NCI-H2107 (cell line): ENCODE measurements around the gene ZYG11B.
"Not testable (repeated sequence)": the region's sequence is repeated elsewhere in the genome, so short reads cannot be mapped to it uniquely, and the experiment has no call there.

Source experiments
- DNase-seq: peaks from one replicate; lab custom pipeline; 2025; lab: John Stamatoyannopoulos, UW

Gene ZYG11B

DNA sequence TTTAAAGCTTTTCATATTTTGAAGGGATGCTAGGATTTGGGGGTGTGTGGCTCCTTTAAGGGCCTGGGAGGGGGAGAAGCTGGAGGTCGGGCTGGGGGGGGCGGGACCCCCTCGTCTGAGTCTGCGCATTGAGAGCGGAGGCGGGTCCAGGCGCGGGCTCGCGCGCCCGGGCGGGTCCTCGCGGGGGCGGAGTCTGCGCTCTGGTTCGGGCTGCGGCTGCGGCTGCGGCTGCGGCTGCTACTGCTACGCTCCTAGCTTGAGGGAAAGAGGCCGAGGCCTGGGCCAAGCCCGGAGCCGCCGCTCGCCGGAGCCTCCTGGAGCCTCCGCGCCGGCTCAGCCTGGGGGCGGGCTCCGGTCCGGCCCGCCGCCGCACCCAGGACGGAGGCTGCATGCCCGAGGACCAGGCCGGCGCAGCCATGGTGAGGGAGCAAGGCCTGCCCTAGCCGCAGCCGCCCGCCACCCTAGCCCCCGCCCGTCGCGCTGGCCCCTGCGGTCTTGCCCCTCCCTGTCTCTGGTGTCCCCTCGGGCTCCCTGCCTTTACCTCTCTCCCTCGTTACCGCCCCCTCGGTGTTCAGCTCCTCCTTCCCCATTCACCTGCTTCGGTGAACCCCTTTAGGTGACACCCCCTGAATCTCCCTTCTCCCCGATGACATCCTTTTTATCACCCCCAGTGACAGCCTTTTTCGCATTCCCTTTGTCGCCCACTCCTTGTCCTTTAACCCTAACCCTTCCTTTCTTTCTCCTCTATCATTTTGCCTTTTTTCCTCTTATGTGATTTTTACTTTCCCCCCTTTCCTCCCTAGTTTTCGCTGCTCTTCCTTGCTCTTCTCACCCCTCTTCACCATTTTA, at the start of gene ZYG11B:
ZYG11B (plus strand) TSS at position 189 of the 849 bp plus-strand sequence; CDS start at position 390, 201 bp downstream.
- DNase-seq, result peak; percentile 90

DNA sequence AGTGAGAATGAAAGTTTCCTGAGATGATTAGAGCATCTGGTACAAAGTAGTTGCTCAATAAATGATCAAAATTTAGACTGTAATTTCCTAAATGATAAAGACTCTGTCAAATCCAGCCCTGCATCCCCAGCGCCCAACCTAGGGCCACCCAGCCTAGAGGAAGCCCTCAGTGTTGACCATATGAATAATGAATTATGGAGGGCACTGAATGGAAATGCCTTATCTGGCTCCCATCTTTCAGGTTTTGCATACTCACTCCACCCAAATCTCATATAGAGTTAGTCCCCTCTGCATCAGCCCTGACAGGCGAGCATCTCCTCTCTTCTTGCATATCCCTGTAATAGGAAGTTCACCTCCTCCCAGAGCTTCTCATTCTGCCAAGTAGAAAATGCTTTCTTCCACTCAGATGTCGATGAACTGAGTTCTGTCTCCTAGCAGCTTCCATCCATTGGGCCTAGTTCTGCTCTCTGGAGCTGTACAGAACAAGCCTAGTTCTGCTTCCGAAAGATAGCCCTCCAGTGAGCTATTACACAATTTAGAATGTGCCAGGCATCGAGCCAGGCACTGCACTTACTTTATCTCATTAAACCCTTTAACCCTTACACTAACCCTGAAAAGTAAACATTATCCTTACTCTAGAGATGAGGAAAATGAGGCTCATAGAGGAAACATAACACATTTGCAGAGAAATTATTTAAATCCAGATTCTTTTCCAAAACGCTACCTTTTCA, 49.0 kb upstream of the ZYG11B start:
- DNase-seq, result no peak

DNA sequence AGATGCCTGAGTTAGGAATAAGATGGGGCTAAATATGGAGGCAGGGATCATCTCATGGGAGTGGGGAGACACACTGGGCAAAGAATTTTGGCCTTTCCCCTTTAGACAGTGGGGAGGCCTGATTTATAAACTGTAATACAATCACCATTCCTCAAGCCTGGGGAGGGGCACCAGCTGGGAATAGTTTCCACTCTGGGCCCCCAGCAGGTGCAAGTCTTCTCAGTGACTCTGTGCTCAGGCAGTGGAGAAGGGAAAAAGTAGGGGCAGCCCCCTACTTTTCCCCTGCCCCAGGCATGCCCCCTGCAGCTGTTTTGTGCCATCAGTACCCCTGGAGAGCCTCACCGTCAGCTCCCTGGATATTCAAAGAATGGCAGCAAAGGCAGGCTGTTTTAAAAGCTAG, 47.2 kb upstream of the ZYG11B start:
- no peak for DNase-seq

GRCh38 chr1:52679498-52679897, 46.8 kb upstream of the ZYG11B start:
- DNase-seq, result no peak

DNA sequence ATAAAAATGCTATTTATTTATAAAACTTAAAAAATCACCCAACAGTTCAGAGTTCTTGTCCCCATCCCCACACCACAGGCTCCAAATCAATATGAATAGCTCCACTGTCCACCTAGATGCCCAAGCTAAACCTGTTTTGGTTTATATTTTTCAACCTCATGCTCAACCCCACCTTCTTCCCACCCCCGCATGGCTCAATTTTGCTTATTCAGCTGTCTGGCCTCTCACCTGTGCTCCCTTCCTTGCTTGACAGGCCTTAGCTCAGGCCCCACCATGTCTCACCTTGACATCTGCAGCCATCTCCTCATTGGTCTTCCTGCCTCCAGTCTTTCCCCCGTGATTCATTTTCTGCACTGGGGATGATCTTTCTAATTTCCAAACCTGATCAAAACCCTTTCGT, 45.9 kb upstream of the ZYG11B start:
- DNase-seq, result no peak

GRCh38 chr1:52681136-52681535, 45.1 kb upstream of the ZYG11B start:
- DNase-seq, result no peak

DNA sequence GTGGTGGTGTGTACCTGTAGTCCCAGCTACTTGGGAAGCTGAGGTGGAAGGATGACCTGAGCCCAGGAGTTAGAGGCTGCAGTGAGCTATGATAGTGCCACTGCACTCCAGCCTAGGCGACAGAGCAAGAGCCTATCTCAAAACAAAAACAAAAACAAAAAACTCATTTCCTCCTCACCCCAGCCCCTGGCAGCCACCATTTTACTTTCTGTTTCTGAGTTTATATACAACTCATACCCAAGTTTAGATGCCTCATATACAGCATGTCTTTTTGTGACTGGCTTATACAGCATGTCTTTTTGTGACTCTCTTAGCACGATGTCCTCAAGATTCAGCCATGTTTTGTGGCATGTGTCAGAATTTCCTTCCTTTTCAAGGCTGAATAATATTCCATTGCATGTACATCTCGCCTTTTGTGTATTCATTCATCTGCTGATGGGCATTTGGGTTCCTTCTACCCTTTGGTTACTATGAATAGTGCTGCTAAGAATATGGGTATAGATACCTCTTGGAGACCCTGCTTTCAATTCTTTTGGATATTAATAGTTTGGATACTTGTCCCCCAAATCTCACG, 42.8 kb upstream of the ZYG11B start:
- DNase-seq, result no peak

DNA sequence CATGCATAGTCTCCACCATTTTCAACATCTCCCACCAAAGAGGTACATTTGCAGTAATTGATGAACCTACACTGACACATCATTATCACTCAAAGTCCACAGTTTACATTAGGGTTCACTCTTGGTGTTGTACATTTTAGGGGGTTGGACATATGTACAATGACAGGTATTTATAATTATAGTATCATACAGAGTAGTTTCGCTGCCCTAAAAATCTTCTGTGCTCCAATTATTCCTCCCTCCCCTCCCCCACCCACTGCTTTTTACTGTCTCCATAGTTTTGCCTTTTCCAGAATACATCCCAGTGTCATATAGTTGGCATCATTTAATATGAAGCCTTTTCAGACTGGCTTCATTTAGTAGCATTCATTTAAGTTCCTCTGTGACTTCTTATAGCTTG, 41.7 kb upstream of the ZYG11B start:
- no peak for DNase-seq

DNA sequence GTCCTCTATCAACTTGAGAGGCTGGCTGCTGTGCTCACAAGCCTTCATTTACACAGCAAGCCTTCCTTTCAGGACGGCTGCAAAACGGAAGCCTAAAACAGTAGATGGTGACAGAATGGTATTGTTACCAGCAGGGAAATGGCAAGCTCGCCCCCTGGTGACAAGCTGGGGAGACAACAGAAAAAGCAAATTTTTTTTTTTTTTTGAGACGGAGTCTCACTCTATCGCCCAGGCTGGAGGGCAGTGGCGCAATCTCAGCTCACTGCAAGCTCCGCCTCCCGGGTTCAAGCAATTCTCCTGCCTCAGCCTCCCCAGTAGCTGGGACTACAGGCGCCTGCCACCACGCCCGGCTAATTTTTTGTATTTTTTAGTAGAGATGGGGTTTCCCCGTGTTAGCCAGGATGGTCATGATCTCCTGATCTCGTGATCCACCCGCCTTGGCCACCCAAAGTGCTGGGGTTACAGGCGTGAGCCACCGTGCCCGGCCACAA, 39.9 kb upstream of the ZYG11B start:
- peak; percentile 64 for DNase-seq

DNA sequence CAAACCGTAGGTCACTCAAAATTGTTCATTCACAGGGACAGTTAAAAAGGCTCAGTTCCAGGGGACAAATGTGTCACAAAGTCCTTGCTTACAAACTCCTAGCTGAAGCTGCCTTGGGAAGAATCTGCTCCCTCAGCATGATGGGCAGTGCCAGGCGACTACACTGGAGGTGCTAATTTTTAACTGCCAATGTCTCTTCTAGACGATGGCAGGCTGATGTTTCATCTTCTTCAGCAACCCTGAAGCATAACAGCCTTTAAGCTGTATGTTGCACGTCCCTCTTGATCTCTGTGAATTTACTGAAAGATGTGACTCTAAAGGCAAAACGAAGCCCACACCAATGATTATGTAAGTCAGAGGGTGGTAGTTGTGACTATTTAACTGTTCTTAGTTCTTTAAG, 39.4 kb upstream of the ZYG11B start:
- no peak for DNase-seq

DNA sequence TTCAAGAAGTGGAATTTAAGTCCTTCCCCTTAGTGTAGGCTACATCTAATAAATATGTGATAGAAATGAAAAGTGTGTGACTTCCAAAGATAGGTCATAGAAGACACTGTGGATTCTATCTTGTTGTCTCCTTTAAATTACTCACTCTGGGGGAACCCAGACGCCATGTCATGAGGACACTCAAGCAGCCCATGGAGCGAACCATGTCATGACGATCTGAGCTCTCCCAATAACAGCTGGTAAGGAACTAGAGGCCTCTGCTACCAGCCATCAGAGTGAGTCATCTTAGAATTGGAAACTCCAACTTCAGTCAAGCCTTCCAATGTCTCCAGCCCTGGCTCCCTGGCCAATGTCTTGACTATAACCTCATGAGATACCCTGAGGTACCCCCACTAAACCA, 34.4 kb upstream of the ZYG11B start:
- no peak for DNase-seq

DNA sequence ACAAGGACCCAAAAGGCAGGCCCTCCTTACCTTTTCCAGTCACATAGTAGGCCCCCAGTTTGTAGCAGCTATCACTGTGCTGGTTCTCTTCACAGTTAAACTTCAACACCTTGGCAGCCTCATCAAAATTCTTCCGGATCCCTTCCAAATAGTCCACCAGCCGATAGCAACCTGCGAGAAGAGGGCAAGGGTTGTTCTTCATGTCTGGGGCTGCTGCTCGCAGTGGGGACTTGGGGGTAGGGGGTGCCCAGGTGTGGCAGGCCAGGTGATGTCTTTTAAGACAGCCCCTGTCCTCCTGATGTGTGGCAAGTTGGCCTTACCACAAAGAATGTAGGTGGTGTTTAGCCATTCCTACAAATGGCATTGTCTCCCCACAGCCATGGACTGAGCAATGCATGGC, 33.6 kb upstream of the ZYG11B start:
- no peak for DNase-seq

DNA sequence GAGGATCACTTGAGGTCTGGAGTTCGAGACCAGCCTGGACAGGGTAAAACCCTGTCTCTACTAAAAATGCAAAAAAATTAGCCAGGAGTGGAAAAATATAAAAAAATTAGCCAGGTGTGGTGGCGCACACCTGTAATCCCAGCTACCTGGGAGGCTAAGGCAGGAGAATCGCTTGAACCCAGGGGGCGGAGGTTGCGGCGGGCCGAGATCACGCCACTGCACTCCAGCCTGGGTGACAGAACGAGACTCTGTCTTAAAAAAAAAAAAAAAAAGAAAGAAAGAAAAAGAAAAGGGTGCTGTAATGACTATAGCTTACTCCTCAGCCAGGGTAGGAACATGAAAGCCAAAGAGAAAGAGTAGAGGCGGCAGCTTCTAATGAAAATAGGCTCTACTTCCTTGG, 32.9 kb upstream of the ZYG11B start:
- not testable (repeated sequence) for DNase-seq

- DNase-seq, result no peak
Measured at GRCh38 chr1:52693843-52694242, 32.4 kb upstream of the ZYG11B start.

GRCh38 chr1:52695627-52696026, 30.6 kb upstream of the ZYG11B start:
- no peak for DNase-seq

DNA sequence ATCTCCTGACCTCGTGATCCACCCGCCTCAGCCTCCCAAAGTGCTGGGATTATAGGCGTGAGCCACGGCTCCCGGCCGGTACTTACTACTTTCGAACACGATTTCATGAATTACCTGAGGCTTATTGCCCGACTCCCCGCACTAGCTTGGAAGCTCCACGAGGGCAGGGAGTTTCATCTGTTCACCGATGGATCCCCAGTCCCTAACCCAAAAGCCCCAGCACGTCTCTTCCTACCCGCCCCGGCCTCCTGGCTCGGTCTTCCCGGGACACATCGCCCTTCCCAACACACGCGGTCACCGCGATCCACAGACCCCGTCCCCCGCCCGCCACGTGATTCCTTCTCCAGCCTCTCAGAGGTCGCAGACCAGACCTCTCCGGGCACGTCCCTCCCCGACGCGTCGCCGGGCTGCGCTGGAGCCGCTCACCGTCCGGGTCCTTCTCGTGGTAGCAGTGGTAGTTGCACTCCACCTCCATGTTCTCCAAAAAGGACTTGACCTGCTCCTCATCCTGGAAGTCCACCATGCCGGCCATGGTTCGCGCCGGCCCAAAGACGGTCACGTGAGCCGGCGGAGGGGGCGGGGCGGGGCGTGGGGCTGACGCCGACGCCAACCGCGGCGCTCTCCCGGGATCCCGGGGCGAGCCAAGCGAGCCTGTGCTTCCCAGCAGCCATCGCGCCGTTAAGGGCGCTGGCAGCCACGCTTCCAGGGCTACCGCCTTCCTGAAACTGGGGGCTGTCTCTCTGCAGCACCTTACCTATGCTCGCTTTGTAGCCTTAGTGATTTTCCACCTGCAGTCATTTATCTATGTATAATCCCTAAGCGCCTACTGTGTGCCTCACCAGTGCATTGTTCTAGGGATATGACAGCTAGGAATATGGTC, 28.2 kb upstream of the ZYG11B start, which contains the start of gene COA7:
COA7 (minus strand) TSS at position 553 of the 880 bp plus-strand sequence; CDS start at position 532, 21 bp downstream.
- DNase-seq, result peak; percentile 62

DNA sequence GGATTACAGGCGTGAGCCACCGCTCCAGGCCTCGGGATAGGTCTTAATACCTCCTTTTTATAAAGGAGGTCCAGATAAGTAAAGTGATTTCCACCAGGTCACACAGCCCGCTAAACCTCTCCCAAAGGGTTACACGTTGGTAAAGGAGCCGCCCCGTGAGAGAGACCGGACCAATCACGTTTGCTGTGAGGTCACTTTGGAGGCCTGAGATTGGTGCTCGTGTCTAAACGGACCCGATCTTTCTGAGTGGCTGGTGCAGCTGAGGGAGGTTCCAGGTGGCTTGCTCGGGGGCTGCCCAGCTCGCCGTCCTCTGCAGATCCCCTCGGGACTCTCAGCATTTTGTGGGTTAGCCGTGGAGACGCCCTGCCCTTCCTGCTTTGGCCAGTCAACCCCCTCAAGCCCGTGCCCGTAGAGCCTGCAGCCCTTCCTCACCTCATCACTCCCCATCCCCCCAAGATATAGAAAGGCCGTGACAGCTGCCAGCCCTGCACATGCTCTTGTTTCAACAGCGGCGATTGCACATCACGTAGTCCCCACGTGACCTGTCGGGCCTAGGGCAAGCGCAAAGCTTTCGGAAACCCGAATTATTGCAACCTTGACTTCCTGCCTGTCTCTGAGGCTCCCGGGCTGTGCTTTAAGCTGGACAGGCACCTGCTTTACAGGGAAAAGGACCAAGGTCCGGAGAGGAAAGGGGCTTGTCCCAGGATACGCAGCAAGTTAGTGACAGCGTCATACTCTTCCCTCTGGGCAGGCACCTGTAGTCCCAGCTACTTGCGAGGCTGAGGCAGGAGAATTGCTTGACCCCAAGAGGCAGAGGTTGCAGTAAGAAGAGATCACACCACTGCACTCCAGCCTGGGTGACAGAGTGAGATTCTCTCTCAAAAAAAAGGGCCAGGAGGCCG, 23.1 kb upstream of the ZYG11B start:
- no peak for DNase-seq

GRCh38 chr1:52706136-52706670, 20.1 kb upstream of the ZYG11B start:
- no peak for DNase-seq

DNA sequence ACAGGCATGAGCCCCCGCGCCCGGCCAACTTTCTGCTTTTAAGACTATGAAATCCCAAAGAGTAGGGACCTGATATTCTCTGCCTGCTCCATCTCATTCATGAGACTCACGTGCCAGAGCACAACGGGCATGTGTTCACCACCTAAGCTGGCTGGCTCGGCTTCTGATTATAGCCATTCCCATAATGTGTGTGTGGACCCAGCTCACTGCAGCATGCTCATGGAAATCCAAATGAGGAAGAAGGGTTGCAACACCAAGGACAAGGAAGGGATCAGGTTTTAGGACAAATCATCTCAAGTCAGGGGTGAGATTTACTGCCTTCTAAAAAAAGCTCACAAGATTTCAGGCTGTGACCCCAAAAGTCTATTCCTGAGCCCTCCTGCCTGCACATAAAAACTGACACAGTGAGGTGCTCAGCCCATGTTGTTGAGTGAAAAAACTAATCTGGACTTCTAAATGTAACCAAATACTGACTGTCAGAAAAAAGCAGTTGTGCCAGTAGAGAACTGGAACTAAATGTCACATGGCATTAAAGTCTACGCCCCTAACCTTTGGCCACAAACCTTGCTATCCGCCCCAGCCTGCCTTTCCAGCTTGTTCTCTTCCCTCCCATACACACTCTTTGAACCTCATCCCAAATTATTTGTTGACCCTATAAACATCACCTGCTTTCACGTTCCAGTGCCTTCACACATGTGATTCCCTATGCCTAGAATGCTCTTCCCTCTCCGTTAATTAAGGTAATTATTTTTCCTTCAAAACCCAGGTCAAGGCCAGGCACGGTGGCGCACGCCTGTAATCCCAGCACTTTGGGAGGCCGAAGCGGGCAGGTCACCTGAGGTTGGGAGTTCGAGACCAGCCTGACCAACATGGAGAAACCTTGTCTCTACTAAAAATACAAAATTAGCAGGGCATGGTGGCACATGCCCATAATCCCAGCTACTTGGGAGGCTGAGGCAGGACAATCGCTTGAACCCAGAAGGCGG, 19.0 kb upstream of the ZYG11B start:
- DNase-seq, result no peak
